IMR-90 (cell line): ENCODE measurements around the gene TPI1. TPM values are rescaled to one million over a fixed set of nuclear protein-coding genes. Genes with fewer than 3 reads are reported as not detected.

Experiments
- ATAC-seq: fragments of 200-7000 bp; cut with Tn5 transposase; 2 replicates; pipeline ENCODE4 v1.9.1; 2020; ENCODE audit warnings: low read depth, mild to moderate bottlenecking, moderate library complexity
- BruUV-seq: library from RNA; stranded (reverse); fragments of 400-500 nt; replicated peaks from 2 replicates; lab custom pipeline; 2021; lab: Mats Ljungman, UMichigan
- CTCF ChIA-PET: fragments of 300-600 bp; formaldehyde crosslinking; extraction: SDS; loops from one replicate; lab custom pipeline; 2021; ENCODE audit warnings: antibody characterized with exemption; lab: Yijun Ruan, JAX
- POLR2A ChIA-PET: fragments of 300-600 bp; sonication (Branson Sonifier 250); formaldehyde crosslinking; loops from one replicate; lab custom pipeline; 2022; ENCODE audit warnings: antibody characterized with exemption; ENCODE audit not compliant: unreplicated experiment; lab: Charles Lee
- DNase-seq: peaks from one replicate; pipeline ENCODE4 v3.0.0; 2013
- H2AFZ ChIP-seq: replicated peaks from 2 replicates; pipeline ENCODE3; 2013; ENCODE audit warnings: low read length, mild to moderate bottlenecking; ENCODE audit not compliant: poor library complexity
- H2AK5ac ChIP-seq: 2 replicates; pipeline ENCODE4 v1.6.1; 2013; ENCODE audit warnings: low read depth, low read length, inconsistent platforms
- H2AK9ac ChIP-seq: replicated peaks from 2 replicates; pipeline ENCODE3; 2013; ENCODE audit warnings: mild to moderate bottlenecking, low read depth, low read length, moderate library complexity; ENCODE audit not compliant: poor library complexity
- H2BK120ac ChIP-seq: 2 replicates; pipeline ENCODE4 v1.6.1; 2013; ENCODE audit warnings: low read depth, low read length, inconsistent platforms
- H2BK15ac ChIP-seq: 3 replicates; pipeline ENCODE4 v1.6.1; 2013; ENCODE audit warnings: low read depth, low read length, inconsistent platforms
- H2BK20ac ChIP-seq: 2 replicates; pipeline ENCODE4 v1.6.1; 2013; ENCODE audit warnings: low read depth, mild to moderate bottlenecking, inconsistent platforms, low read length, moderate library complexity
- H2BK5ac ChIP-seq: 2 replicates; pipeline ENCODE4 v1.6.1; 2013; ENCODE audit warnings: mild to moderate bottlenecking, low read depth, low read length, inconsistent platforms; ENCODE audit not compliant: poor library complexity, severe bottlenecking
- H3K14ac ChIP-seq: replicated peaks from 2 replicates; pipeline ENCODE4 v1.6.1; 2013; ENCODE audit warnings: low read depth, low read length, inconsistent platforms
- H3K18ac ChIP-seq: 2 replicates; pipeline ENCODE4 v1.6.1; 2013; ENCODE audit warnings: low read depth, low read length, control low read depth
- H3K23ac ChIP-seq: 2 replicates; pipeline ENCODE4 v1.6.1; 2013; ENCODE audit warnings: low read depth, low read length, inconsistent platforms
- H3K27ac ChIP-seq: 2 replicates; pipeline ENCODE4 v1.5.1; 2013; ENCODE audit warnings: mild to moderate bottlenecking, control low read depth, low read length; ENCODE audit not compliant: insufficient read depth
- H3K27me3 ChIP-seq: 2 replicates; pipeline ENCODE4 v1.6.1; 2013; ENCODE audit warnings: low read length; ENCODE audit not compliant: control insufficient read depth, insufficient read depth
- H3K36me3 ChIP-seq: 2 replicates; pipeline ENCODE4 v1.6.1; 2013; ENCODE audit warnings: low read length, mixed read lengths; ENCODE audit not compliant: control insufficient read depth, insufficient read depth
- H3K4ac ChIP-seq: 2 replicates; pipeline ENCODE4 v1.6.1; 2013; ENCODE audit warnings: low read depth, low read length, inconsistent platforms
- H3K4me1 ChIP-seq: 2 replicates; pipeline ENCODE4 v1.6.1; 2013; ENCODE audit warnings: low read length, mixed read lengths; ENCODE audit not compliant: control insufficient read depth, insufficient read depth
- H3K4me2 ChIP-seq: 2 replicates; pipeline ENCODE4 v1.6.1; 2013; ENCODE audit warnings: low read depth, mild to moderate bottlenecking, control low read depth, low read length, moderate library complexity
- H3K4me3 ChIP-seq: 2 replicates; pipeline ENCODE4 v1.5.1; 2013; ENCODE audit warnings: low read depth, mild to moderate bottlenecking, control low read depth, low read length, moderate library complexity; ENCODE audit not compliant: insufficient read depth
- H3K56ac ChIP-seq: 2 replicates; pipeline ENCODE4 v1.6.1; 2013; ENCODE audit warnings: low read length, inconsistent platforms; ENCODE audit not compliant: insufficient read depth; ENCODE audit errors: extremely low read depth
- H3K79me1 ChIP-seq, 2 experiments: 2 replicates each; pipeline ENCODE4 v1.6.1; 2013; ENCODE audit warnings: low read length in 2 of 2, inconsistent platforms in 1 of 2, low read depth in 1 of 2
- H3K9ac ChIP-seq: 2 replicates; pipeline ENCODE4 v1.6.1; 2013; ENCODE audit warnings: low read depth, low read length, control low read depth
- H3K9me1 ChIP-seq: 2 replicates; pipeline ENCODE4 v1.6.1; 2013; ENCODE audit warnings: low read length, inconsistent platforms; ENCODE audit not compliant: insufficient read depth
- H3K9me3 ChIP-seq: 2 replicates; pipeline ENCODE4 v1.6.1; 2013; ENCODE audit warnings: low read length; ENCODE audit not compliant: control insufficient read depth, insufficient read depth
- H4K20me1 ChIP-seq: 2 replicates; pipeline ENCODE4 v1.6.1; 2013; ENCODE audit warnings: low read length, inconsistent platforms; ENCODE audit not compliant: insufficient read depth
- H4K5ac ChIP-seq: 2 replicates; pipeline ENCODE4 v1.6.1; 2013; ENCODE audit warnings: mild to moderate bottlenecking, low read depth, low read length, control low read depth
- H4K8ac ChIP-seq, 2 experiments: 2 replicates each; pipeline ENCODE4 v1.6.1; 2013; ENCODE audit warnings: low read depth in 2 of 2, low read length in 2 of 2, control low read depth in 1 of 2, inconsistent platforms in 1 of 2
- H4K91ac ChIP-seq: 2 replicates; pipeline ENCODE4 v1.6.1; 2013; ENCODE audit warnings: low read depth, low read length, inconsistent platforms; ENCODE audit not compliant: insufficient read depth
- NFE2L2 ChIP-seq: fragments of 150-350 bp; IDR thresholded peaks from 2 replicates; pipeline ENCODE4 v1.6.1; 2016; ENCODE audit warnings: low read depth, mild to moderate bottlenecking, low read length
- RCOR1 ChIP-seq: IDR thresholded peaks from 2 replicates; pipeline ENCODE4 v1.6.1; 2012; ENCODE audit warnings: mild to moderate bottlenecking, low read length, improper control_type of control experiment; ENCODE audit not compliant: insufficient replicate concordance
- WGBS, 2 experiments: methylation state at CpG; one replicate each; pipeline versions ENCODE4 v1.1.5 to v1.1.7; 2013; ENCODE audit warnings: missing lambda C conversion rate in 2 of 2; ENCODE audit not compliant: insufficient read length in 1 of 2; ENCODE audit errors: extremely low coverage in 2 of 2; 5-methylcytosine and 5-hydroxymethylcytosine counted together
- dilution Hi-C: fragments of 300-500 bp; cut with HindIII; formaldehyde crosslinking; loops from one replicate; pipeline ENCODE4 v1.14.3; 2018; ENCODE audit warnings: low sequenced_read_pairs; ENCODE audit not compliant: unreplicated experiment
- in situ Hi-C: fragments of 300-500 bp; cut with MboI; formaldehyde crosslinking; loops from 3 replicates; pipeline ENCODE4 v1.14.3; 2019; ENCODE audit warnings: low sequenced_read_pairs, inconsistent platforms, mixed read lengths
- intact Hi-C: fragments of 100-400 bp; cut with micrococcal nuclease; formaldehyde crosslinking; loops from 2 replicates; pipeline ENCODE4 v1.10.0; 2022
- polyA plus RNA-seq, 3 experiments: library from polyadenylated mRNA; depleted of rRNA; stranded (reverse); fragments of >200 nt; gene quantifications; 2 replicates each; pipeline ENCODE4 v1.2.3, GENCODE V29; 2012; ENCODE audit warnings: low replicate concordance in 1 of 3
- total RNA-seq: library from RNA; depleted of rRNA; stranded (reverse); fragments of >200 nt; gene quantifications from 2 replicates; pipeline ENCODE4 v1.2.3, GENCODE V29; 2012

The TPI1 gene
- total and polyA plus RNA-seq, 2 of the 4 experiments (the other 2 are of a cell fraction): 1,995 to 2,176 TPM

GRCh38 chr12:6854036-6854435, 13.3 kb upstream of the TPI1 start:
- H4K91ac ChIP-seq: no peak overlapping the region
- ChIA-PET POLR2A (no interaction called here), CTCF (interaction anchor here (3.3 kb wide), 1 partner anchor 19 kb away, joined by 10 read pairs; the partner anchor contains the start of gene SPSB2)
- H3K18ac ChIP-seq: no peak overlapping the region
- no TSS peak for BruUV-seq
- peak overlapping the region; percentile 25; the same call in 1 of the 2 replicates for H3K4ac ChIP-seq
- H3K9me3 ChIP-seq: no peaks in the 10 kb centered on the region
- H4K5ac ChIP-seq: no peak overlapping the region
- peaks cover 40% of the 10 kb centered on the region for H3K36me3 ChIP-seq
- dilution Hi-C loops: no loop called here
- H2BK15ac ChIP-seq: no peak overlapping the region
- no peaks in the 10 kb centered on the region for H3K9me1 ChIP-seq
- peaks cover 5% of the 10 kb centered on the region for H3K4me1 ChIP-seq
- no peak overlapping the region for H3K27ac ChIP-seq
- H3K9ac ChIP-seq: no peak overlapping the region
- H3K79me1 ChIP-seq: peaks cover 20 to 45% of the 10 kb centered on the region in 2 experiments
- intact Hi-C loops: no loop called here
- no peak overlapping the region for H3K4me3 ChIP-seq
- no peak overlapping the region for H3K4me2 ChIP-seq
- peak overlapping the region; percentile 53; the same call in 1 of the 2 replicates for H3K23ac ChIP-seq
- no peak overlapping the region for H2BK120ac ChIP-seq
- no peaks in the 10 kb centered on the region for H3K27me3 ChIP-seq
- H2AFZ ChIP-seq: no peak overlapping the region
- TF ChIP-seq RCOR1 (no peak), NFE2L2 (no peak)
- 0 out of 4 replicates have a peak overlapping the region, but pooled peaks of 1 of the 2 experiments have one; percentile 0 for H4K8ac ChIP-seq
- no peak for ATAC-seq
- no peak overlapping the region for H3K56ac ChIP-seq
- H4K20me1 ChIP-seq: peaks cover 15% of the 10 kb centered on the region
- peak overlapping the region; percentile 3; the same call in 1 of the 2 replicates for H2AK5ac ChIP-seq
- DNase-seq: no peak
- WGBS, 2 experiments: 91% methylated on average over 5 of the region's 6 CpGs; no CpG with 5 or more reads in 1 of the 2 experiments
- H2BK20ac ChIP-seq: no peak overlapping the region
- in situ Hi-C loops: no loop called here
- peak overlapping the region; percentile 63 for H2AK9ac ChIP-seq
- no peak overlapping the region for H3K14ac ChIP-seq
- no peak overlapping the region for H2BK5ac ChIP-seq
